ENCODE data around the gene FAM170B. TPM values are rescaled to one million over a fixed set of nuclear protein-coding genes. Genes with fewer than 3 reads are reported as not detected.

FAM170B gene
- total RNA-seq, 1 donor from 2014 or later, result not detected

- Mint-ChIP-seq H3K27me3 (ENCODE audit: insufficient read depth, low read depth) (peaks cover 2% of the 10 kb centered on the region), H3K9me3 (no peaks in the 10 kb centered on the region), H3K4me1 (peaks cover 8% of the 10 kb centered on the region), H3K4me3 (no peak overlapping the region), H3K27ac (no peak overlapping the region), H3K36me3 (no peaks in the 10 kb centered on the region)
- no peaks in the 10 kb centered on the region for H3K27me3 ChIP-seq
- H3F3A ChIP-seq (ENCODE audit: low read depth), result no peaks in the 10 kb centered on the region
- H4K20me1 ChIP-seq (ENCODE audit: low read depth), result no peaks in the 10 kb centered on the region
- H3K4me1 ChIP-seq, result no peaks in the 10 kb centered on the region
- no peaks in the 10 kb centered on the region for H3K36me3 ChIP-seq
- no peak overlapping the region for H3K27ac ChIP-seq
- no peak overlapping the region for H3K9ac ChIP-seq
- H2AFZ ChIP-seq (replicated peaks), result no peak overlapping the region
- TF ChIP-seq EZH2 (IDR thresholded peaks at IDR 0.05) (no peak), CTCF (IDR thresholded peaks at IDR 0.05) (no peak), EZH2phosphoT487 (IDR thresholded peaks at IDR 0.05) (no peak)
- no peak for DNase-seq (ENCODE audit: low spot score)
- no peak overlapping the region for H3K4me2 ChIP-seq
- H3K9me3 ChIP-seq (ENCODE audit: low read depth), result no peaks in the 10 kb centered on the region
- no peaks in the 10 kb centered on the region for H3K79me2 ChIP-seq (ENCODE audit: low read depth)
- no peak overlapping the region for H3K4me3 ChIP-seq
Measured at GRCh38 chr10:49179699-49180443, 46.0 kb upstream of the FAM170B start.

GRCh38 chr10:49178489-49179471 is 45.0 kb upstream of the FAM170B start:
- peaks cover 11% of the 10 kb centered on the region for H3K4me1 Mint-ChIP-seq

More at GRCh38 chr10:49178489-49179471, 45.0 kb upstream of the FAM170B start:
- Histone ChIP-seq H3K4me1 (no peaks in the 10 kb centered on the region), H2AFZ (replicated peaks) (no peak overlapping the region), H4K20me1 (ENCODE audit: low read depth) (no peaks in the 10 kb centered on the region), H3K27ac (no peak overlapping the region), H3K27me3 (no peaks in the 10 kb centered on the region), H3K4me2 (no peak overlapping the region), H3F3A (ENCODE audit: low read depth) (no peaks in the 10 kb centered on the region), H3K9me3 (ENCODE audit: low read depth) (no peaks in the 10 kb centered on the region), H3K79me2 (ENCODE audit: low read depth) (no peaks in the 10 kb centered on the region), H3K4me3 (no peak overlapping the region), H3K36me3 (no peaks in the 10 kb centered on the region), H3K9ac (no peak overlapping the region)
- H3K9me3 Mint-ChIP-seq, result no peaks in the 10 kb centered on the region
- H3K4me3 Mint-ChIP-seq, result no peak overlapping the region
- TF ChIP-seq EZH2phosphoT487 (IDR thresholded peaks at IDR 0.05), result no peak
- no peak for TF ChIP-seq EZH2 (IDR thresholded peaks at IDR 0.05)
- no peak for TF ChIP-seq CTCF (IDR thresholded peaks at IDR 0.05)
- no peaks in the 10 kb centered on the region for H3K36me3 Mint-ChIP-seq
- no peak for DNase-seq (ENCODE audit: low spot score)
- H3K27me3 Mint-ChIP-seq (ENCODE audit: insufficient read depth, low read depth), result peaks cover 2% of the 10 kb centered on the region
- H3K27ac Mint-ChIP-seq, result peak overlapping the region; percentile 34

Data from neural progenitor cell (in vitro differentiated cells).